Hematopoietic multipotent progenitor cell treated with erythropoietin and hydrocortisone succinate and interleukin-3 and kit ligand, for 15 days (in vitro differentiated cells): ENCODE measurements around the gene NFKBIE.
"Not testable (repeated sequence)": the region's sequence is repeated elsewhere in the genome, so short reads cannot be mapped to it uniquely, and the experiment has no call there.

Experiments
- DNase-seq: peaks from one replicate; pipeline ENCODE4 v3.0.0-alpha.2; 2015; ENCODE audit warnings: low spot score

NFKBIE gene

GRCh38 chr6:44245391-44245911 is 19.9 kb downstream of the NFKBIE start:
- no peak for DNase-seq

DNA sequence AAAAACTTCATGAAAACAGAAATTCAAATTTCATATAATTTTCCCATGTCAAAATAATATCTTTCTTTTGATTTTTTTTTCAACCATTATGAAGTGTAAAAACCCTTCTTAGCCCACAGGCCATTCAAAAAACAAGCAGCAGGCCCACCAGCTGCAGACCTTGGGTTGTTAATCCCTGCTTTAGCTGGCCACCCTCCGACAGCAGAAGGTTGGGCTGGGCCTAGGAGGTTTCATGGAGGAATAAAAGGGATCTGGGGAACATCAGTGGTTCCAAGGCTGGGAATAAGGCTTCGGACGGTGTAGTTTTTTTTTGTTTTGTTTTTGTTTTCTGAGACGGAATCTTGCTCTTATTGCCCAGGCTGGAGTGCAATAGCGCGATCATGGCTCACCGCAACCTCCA is 22.0 kb downstream of the NFKBIE start:
- no peak for DNase-seq

- no peak for DNase-seq
Observed at GRCh38 chr6:44238687-44239350, 26.5 kb downstream of the NFKBIE start.

GRCh38 chr6:44237813-44238433 is 27.4 kb downstream of the NFKBIE start:
- DNase-seq = peak; percentile 83

- DNase-seq = peak; percentile 95
Observed at GRCh38 chr6:44237021-44237812, 28.1 kb downstream of the NFKBIE start.

DNA sequence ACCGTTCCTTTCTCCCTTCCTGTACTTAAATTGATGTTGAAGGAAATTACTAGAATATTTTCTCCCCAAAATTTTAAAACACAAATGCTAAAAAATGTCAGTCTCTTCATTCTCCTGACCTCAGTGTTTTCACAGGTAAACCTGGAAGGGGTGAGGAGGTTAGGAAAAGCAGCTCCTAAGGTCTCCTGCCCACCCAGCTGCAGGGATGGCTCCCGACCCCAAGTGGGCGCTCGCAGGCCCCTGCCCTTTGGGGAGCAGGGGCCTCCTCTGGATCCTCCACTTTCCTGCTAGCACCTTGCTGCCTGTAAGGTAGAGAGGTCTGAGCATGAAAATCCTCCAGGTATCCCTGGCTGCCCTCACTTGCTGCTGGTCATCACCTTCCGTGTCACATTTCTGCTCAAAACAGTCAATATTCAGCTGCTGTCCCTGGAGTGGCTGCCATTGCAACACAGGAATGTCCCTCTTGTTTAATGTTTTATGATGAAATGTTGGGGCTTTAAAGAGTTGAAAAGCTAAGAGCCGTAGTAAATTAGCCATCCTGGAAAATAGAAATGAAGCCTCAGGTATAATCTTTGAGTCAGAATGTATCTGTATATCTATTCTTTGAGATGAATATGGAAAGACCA is 29.3 kb downstream of the NFKBIE start:
- no peak for DNase-seq

DNA sequence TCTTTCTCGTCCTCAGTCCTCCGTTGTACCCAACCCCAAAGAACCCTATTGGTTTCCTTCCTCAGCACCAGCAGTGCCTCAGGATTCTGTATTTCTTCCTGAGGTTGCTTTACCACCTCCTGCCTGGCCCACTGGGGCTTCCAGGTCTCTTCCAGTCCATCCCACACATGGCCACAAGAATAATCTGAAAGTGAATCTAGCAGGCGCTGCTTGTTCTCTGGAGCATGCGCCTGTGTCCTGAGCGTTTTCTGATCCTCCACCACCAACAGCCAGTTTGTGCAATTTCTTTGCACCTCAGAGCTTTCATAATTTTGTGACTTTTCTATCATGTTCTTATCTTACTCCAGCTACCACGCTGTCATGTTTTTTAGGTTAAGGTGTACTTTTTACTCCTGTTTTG is 30.1 kb downstream of the NFKBIE start:
- DNase-seq = no peak

DNA sequence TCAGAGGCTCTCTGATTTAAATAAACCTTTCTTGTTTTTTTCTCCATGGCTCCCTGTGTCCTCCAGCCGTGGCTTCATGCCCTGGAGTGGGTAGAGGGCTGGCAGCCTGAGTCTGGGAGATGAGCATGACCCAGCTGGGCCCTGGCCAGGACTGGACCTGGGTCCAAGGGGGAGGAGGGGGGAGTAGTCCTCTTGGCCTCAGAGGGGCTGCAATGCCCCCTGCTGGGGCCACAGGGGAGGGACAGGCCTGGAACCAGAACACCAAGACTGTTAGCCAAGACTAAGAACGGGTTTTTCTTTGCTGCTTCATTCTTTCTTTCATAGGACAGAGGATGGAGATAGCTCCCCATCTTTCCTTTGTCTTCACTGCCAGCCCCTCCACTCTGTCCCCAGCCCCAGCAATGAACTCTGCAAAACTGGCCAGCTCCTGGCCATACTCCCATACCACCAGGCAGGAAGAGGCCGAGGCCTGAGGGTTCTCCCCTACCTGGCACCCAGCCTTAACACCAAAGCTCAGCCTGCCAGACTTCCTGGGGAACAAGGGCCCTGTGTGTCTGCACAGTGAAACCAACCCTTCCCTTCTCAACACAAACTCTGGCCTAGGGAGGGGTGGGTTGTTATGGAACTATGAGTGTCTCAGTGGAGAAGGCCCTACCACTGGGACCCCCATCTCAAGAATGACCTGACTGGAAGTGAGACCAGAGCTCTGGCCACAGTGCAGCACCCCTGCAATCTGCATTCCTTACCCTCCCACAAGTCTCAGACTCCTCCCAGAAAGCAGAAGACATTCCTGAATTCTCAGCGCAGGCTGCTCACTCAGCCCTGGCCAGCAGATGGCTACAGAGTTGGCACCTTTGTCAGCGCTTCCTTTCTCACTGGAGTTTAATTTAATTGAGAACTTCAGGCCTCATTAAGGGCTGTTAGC is 31.0 kb downstream of the NFKBIE start:
- DNase-seq = peak; percentile 68

GRCh38 chr6:44233567-44234100 is 31.7 kb downstream of the NFKBIE start:
- no peak for DNase-seq

- DNase-seq = no peak
Observed at GRCh38 chr6:44232676-44233566, 32.4 kb downstream of the NFKBIE start.

DNA sequence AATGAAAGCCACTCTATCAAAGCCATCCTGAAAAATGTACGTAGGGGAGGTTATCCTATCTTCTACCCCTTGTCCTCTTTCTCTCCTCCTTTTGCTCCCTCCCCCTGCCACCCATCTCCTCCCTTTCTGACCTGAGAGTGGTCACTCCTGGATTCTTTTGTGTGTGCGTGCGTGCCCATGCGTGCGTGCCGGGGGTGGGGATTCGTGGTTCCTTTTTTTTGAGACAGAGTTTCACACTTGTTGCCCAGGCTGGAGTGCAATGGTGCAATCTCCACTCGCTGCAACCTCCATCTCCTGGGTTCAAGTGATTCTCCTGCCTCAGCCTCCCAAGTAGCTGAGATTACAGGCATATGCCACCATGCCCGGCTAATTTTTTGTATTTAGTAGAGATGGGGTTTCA is 33.9 kb downstream of the NFKBIE start:
- DNase-seq = not testable (repeated sequence)

- DNase-seq = no peak
Observed at GRCh38 chr6:44230034-44230675, 35.2 kb downstream of the NFKBIE start.

- DNase-seq = no peak
Observed at GRCh38 chr6:44229376-44230033, 35.8 kb downstream of the NFKBIE start.

- no peak for DNase-seq
Observed at GRCh38 chr6:44228836-44229235, 36.5 kb downstream of the NFKBIE start.

GRCh38 chr6:44228433-44228832 is 36.9 kb downstream of the NFKBIE start:
- no peak for DNase-seq

- DNase-seq = no peak
Observed at GRCh38 chr6:44228031-44228430, 37.3 kb downstream of the NFKBIE start.

DNA sequence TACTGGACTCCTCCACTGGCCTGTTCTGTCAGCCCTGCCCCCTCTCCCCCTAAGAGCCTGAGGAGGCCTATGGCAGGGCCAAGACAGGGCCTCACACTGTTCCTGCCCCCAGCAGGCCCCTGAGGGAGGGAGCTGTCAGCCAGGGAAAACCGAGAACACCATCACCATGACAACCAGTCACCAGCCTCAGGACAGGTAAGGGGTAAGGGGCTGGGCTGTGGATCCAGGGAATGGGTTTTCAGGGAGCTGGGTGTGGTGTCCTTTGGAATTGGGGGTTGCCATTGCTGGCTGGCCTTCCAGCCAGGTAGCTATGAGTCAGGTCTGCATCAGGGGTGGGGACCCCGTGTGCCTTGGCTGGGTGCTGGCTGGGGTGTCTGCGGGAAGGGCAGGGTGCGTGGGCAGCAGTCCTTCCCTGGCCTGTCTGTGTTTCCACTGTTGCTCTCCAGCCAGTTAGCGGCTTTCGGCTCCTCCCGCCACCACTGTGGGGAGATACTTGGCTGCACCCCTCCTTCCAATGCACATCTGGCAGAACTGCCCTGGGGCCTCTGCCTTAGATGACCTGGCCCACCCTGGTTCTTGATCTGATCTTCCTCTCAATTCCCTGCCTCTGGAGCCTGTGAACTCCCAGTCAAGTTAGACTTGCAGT is 38.1 kb downstream of the NFKBIE start:
- peak; percentile 46 for DNase-seq

DNA sequence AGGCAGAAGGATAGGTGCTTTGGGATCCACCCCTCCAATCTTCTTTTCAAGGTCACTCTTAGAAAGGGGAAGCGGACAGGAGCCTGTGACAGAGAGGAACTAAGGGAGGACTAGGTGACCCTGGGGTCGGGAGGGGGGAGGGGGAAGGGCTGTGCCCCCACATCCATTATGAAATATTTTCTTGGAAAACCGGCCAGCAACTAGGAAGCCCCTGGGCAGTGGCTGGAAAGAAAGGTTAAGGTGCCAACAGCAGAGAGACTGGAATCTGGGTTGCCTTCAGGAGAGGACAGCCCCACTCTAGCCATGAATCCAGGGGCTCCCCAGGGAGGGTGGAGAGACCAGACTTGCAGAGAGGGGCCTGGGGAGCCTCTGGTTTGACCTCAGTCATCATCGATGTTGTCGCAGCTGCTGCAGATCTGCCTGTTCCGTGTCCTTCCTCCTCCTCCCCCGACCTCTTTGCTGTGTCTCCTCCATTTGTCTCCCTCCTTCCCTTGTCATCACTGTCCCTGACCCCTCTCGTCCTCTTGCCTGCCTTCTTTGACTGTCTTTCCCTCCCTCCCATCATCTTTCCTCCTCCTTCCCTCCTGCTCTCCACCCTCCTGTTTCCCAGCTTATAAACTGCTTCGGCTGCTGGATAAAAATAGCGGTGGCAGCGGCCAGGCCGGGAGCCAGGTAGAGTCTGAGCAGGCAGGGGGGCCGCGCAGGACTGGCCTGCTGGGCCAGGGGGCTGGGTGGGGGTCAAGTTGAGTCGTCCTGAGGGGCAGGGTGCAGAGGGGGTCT is 38.8 kb downstream of the NFKBIE start:
- DNase-seq = peak; percentile 24
